Measurements from ENCODE around the gene KRTAP5-10.
"Not testable (repeated sequence)": the region's sequence is repeated elsewhere in the genome, so short reads cannot be mapped to it uniquely, and the experiment has no call there.

Gene KRTAP5-10

DNA sequence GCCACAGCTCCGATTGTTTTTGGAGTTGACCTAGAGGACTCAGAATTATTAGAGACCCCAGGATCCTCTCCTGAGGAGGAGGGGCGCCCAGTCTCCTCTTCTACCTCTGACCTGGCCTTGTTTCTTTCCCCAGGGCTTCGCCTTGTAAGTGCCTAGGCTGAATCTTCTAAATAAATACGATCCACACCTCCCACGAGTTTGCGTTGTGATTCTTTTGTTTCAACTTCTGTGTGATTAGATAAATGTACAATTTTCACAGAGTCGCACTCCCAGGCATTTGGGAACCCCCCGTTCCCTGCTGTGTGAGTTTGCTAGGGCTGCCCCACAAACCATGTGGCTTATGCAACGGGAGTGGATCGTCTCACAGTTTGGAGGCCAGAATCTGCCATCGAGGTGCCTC, 26.3 kb upstream of the KRTAP5-10 start:
- H3K9ac ChIP-seq (ENCODE audit: low read length) = no peak overlapping the region
- no peak for DNase-seq
- H2AFZ ChIP-seq (ENCODE audit: low read length) = no peak overlapping the region
- no peak overlapping the region for H3K4me2 ChIP-seq (ENCODE audit: low read depth, low read length)
- H3K4me1 ChIP-seq (ENCODE audit: low read length) = no peaks in the 10 kb centered on the region
- H4K20me1 ChIP-seq (ENCODE audit: insufficient read depth, low read length) = no peaks in the 10 kb centered on the region
- H3K4me3 ChIP-seq (ENCODE audit: low read length) = no peak overlapping the region
- no peaks in the 10 kb centered on the region for H3K79me2 ChIP-seq (ENCODE audit: low read length)
- TF ChIP-seq, protein P1, sequence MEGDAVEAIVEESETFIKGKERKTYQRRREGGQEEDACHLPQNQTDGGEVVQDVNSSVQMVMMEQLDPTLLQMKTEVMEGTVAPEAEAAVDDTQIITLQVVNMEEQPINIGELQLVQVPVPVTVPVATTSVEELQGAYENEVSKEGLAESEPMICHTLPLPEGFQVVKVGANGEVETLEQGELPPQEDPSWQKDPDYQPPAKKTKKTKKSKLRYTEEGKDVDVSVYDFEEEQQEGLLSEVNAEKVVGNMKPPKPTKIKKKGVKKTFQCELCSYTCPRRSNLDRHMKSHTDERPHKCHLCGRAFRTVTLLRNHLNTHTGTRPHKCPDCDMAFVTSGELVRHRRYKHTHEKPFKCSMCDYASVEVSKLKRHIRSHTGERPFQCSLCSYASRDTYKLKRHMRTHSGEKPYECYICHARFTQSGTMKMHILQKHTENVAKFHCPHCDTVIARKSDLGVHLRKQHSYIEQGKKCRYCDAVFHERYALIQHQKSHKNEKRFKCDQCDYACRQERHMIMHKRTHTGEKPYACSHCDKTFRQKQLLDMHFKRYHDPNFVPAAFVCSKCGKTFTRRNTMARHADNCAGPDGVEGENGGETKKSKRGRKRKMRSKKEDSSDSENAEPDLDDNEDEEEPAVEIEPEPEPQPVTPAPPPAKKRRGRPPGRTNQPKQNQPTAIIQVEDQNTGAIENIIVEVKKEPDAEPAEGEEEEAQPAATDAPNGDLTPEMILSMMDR (IDR thresholded peaks at IDR 0.05; ENCODE audit: low read length) = no peak
- TF ChIP-seq EZH2phosphoT487 (IDR thresholded peaks at IDR 0.05; ENCODE audit: low read length) (no peak), EZH2 (optimal IDR thresholded peaks at IDR 0.05; ENCODE audit: low read depth, low read length) (no peak)
- no peaks in the 10 kb centered on the region for H3K9me2 ChIP-seq (replicated peaks; ENCODE audit: insufficient read depth, low read length)
- H3K9me3 ChIP-seq (replicated peaks; ENCODE audit: insufficient read depth, low read length) = no peaks in the 10 kb centered on the region
- no peaks in the 10 kb centered on the region for H3K36me3 ChIP-seq (replicated peaks; ENCODE audit: insufficient read depth, low read length)
- H3K27ac ChIP-seq (ENCODE audit: low read length) = no peak overlapping the region
- H3F3A ChIP-seq (ENCODE audit: insufficient read depth, low read length) = no peaks in the 10 kb centered on the region
- peaks cover 55% of the 10 kb centered on the region for H3K27me3 ChIP-seq (replicated peaks; ENCODE audit: insufficient read depth, low read length)

DNA sequence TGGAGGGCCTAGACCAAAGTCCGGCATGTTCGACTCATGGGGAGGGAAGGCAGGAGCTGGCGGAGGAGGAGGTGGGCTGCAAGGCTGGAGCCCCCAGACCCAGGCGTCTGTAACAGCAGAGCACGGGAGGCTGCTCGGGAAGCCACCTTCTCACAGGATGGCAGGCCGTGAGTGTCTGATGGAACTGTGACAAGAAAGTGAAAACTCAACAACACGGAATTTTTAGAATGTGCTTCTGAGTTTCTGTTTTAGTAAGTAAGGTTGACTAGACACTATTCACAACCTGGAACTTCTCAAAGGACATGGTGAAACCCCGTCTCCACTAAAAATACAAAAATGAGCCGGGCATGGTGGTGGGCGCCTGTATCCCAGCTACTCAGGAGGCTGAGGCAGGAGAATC, 25.4 kb upstream of the KRTAP5-10 start:
- H3K27me3 ChIP-seq (replicated peaks; ENCODE audit: insufficient read depth, low read length) = peaks cover 64% of the 10 kb centered on the region
- not testable (repeated sequence) for H4K20me1 ChIP-seq (ENCODE audit: insufficient read depth, low read length); H3K9me2 ChIP-seq (replicated peaks; ENCODE audit: insufficient read depth, low read length); H3K4me2 ChIP-seq (ENCODE audit: low read depth, low read length); H3F3A ChIP-seq (ENCODE audit: insufficient read depth, low read length); H2AFZ ChIP-seq (ENCODE audit: low read length); DNase-seq; H3K79me2 ChIP-seq (ENCODE audit: low read length); H3K9ac ChIP-seq (ENCODE audit: low read length); H3K4me1 ChIP-seq (ENCODE audit: low read length); H3K4me3 ChIP-seq (ENCODE audit: low read length); H3K27ac ChIP-seq (ENCODE audit: low read length); H3K36me3 ChIP-seq (replicated peaks; ENCODE audit: insufficient read depth, low read length); H3K9me3 ChIP-seq (replicated peaks; ENCODE audit: insufficient read depth, low read length)

DNA sequence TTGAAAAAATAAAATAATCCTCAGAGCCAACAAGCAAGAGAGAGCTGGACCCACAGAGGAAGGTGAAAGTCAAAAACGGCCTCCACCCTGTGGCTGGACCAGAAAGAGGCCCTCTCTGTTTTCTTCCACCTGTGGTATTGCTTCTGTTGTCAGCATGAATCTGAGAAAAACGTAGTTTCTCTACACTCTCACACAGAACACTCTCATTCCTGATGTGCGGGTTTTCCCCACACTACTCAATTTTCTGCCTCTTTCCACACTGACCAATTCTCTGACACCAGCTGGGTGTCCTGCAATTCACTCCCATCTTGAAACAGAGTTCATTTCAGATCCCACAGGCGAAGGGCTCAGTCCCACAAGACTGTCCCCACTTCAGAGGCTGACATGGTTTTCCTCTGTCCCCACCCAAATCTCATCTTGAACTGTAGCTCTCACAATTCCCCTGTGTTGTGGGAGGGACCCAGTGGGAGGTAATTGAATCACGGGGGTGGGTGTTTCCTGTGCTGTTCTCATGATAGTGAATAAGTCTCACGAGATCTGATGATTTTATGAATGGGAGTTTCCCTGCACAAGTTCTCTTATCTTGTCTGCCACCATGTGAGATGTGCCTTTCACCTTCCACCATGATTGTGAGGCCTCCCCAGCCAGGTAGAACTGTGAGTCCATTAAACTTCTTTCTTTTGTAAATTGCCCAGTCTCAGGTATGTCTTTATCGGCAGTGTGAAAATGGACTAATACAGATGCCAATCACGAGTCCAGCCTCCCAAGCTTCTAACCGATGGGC, 24.6 kb upstream of the KRTAP5-10 start:
- H2AFZ ChIP-seq (ENCODE audit: low read length); H3K4me2 ChIP-seq (ENCODE audit: low read depth, low read length); H3K27ac ChIP-seq (ENCODE audit: low read length); H3K4me1 ChIP-seq (ENCODE audit: low read length); H3K36me3 ChIP-seq (replicated peaks; ENCODE audit: insufficient read depth, low read length); H3F3A ChIP-seq (ENCODE audit: insufficient read depth, low read length); H4K20me1 ChIP-seq (ENCODE audit: insufficient read depth, low read length); H3K4me3 ChIP-seq (ENCODE audit: low read length); H3K9me3 ChIP-seq (replicated peaks; ENCODE audit: insufficient read depth, low read length); H3K9ac ChIP-seq (ENCODE audit: low read length); H3K79me2 ChIP-seq (ENCODE audit: low read length); H3K9me2 ChIP-seq (replicated peaks; ENCODE audit: insufficient read depth, low read length): not testable (repeated sequence)
- peak; percentile 9 for DNase-seq
- peaks cover 72% of the 10 kb centered on the region for H3K27me3 ChIP-seq (replicated peaks; ENCODE audit: insufficient read depth, low read length)

DNA sequence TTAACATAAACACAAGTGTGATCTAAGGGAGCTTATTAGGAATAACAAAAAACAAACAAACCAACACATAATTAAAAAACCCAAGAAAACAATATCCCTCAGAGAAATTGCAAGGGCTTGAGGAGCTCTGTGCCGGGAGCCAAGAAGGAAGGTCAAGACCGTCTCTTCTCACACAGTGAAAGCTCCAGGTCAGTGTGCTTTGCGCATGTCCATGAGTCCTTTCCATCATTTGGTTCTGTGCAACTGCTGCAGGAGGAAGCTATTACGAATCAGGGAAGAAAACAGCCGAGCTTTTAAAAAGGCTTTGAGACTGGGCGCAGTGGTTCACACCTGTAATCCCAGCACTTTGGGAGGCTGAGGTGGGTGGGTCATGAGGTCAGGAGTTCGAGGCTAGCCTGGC, 23.0 kb upstream of the KRTAP5-10 start:
- no peak overlapping the region for H3K4me2 ChIP-seq (ENCODE audit: low read depth, low read length)
- H4K20me1 ChIP-seq (ENCODE audit: insufficient read depth, low read length) = no peaks in the 10 kb centered on the region
- DNase-seq = no peak
- H3K4me1 ChIP-seq (ENCODE audit: low read length) = no peaks in the 10 kb centered on the region
- no peak overlapping the region for H3K4me3 ChIP-seq (ENCODE audit: low read length)
- TF ChIP-seq EZH2phosphoT487 (IDR thresholded peaks at IDR 0.05; ENCODE audit: low read length) = no peak
- no peak for TF ChIP-seq EZH2 (optimal IDR thresholded peaks at IDR 0.05; ENCODE audit: low read depth, low read length)
- TF ChIP-seq, protein P1 (IDR thresholded peaks at IDR 0.05; ENCODE audit: low read length) = no peak
- H3F3A ChIP-seq (ENCODE audit: insufficient read depth, low read length) = no peaks in the 10 kb centered on the region
- H3K36me3 ChIP-seq (replicated peaks; ENCODE audit: insufficient read depth, low read length) = no peaks in the 10 kb centered on the region
- H3K9me3 ChIP-seq (replicated peaks; ENCODE audit: insufficient read depth, low read length) = no peaks in the 10 kb centered on the region
- no peaks in the 10 kb centered on the region for H3K9me2 ChIP-seq (replicated peaks; ENCODE audit: insufficient read depth, low read length)
- H3K79me2 ChIP-seq (ENCODE audit: low read length) = no peaks in the 10 kb centered on the region
- H2AFZ ChIP-seq (ENCODE audit: low read length) = no peak overlapping the region
- peaks cover 82% of the 10 kb centered on the region for H3K27me3 ChIP-seq (replicated peaks; ENCODE audit: insufficient read depth, low read length)
- no peak overlapping the region for H3K9ac ChIP-seq (ENCODE audit: low read length)
- H3K27ac ChIP-seq (ENCODE audit: low read length) = no peak overlapping the region

Measured in MM.1S (cell line).